C4-2B (cell line): ENCODE results near the gene CYBC1.

Experiments
- ZFX ChIP-seq: fragments of 450-650 bp; IDR thresholded peaks from 2 replicates; pipeline ENCODE4 v1.6.1; 2017
- TF ChIP-seq, protein P1 (sequence below): fragments of 450-650 bp; conservative IDR thresholded peaks from 2 replicates; pipeline ENCODE4 v1.5.1; 2017; ENCODE audit warnings: mild to moderate bottlenecking

DNA sequence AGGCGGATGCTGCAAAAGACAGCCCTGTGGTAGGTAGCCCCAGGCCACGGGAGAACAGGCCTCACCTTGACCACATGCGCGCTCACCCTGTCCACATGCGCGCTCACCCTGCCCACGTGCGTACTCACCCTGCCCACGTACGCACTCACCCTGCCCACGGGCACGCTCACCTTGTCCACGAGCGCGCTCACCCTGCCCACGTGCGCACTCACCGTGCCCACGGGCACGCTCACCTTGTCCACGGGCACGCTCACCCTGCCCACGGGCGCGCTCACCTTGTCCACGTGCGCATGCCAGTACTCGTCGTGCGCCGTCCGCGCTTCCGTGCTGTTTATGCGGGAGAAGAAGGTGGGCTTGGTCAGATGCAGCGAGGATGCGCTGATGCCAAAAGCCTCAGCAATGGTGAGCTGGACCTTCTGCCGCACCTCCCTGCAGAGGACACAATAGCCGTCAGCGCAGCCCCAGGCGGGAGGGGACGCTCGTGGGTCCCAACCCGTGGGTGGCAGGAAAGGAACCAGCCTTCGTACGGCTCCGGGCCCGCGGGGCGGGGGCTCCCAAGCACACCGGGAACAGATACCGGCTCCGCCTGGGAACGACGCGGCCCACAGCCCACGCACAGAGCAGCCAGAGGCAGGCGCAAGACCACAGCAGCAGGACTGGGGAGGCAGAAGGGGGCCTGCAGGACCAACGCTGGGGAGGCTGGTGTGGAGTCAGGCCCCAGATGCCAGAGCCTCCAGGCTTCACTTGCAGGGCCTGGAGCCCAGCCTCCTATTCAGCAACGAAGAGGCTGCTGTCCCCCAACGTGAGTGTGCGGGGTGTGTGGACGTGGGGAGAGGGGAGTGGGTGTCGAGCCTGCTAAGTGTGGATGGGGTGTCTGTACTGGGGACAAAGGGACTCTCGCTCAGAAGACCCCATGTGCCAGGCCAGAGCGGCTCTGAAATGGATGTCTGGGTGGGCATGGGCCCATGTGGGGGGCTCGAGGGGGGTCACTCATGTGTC, 46.6 kb downstream of the CYBC1 start:
- TF ChIP-seq, protein P1, sequence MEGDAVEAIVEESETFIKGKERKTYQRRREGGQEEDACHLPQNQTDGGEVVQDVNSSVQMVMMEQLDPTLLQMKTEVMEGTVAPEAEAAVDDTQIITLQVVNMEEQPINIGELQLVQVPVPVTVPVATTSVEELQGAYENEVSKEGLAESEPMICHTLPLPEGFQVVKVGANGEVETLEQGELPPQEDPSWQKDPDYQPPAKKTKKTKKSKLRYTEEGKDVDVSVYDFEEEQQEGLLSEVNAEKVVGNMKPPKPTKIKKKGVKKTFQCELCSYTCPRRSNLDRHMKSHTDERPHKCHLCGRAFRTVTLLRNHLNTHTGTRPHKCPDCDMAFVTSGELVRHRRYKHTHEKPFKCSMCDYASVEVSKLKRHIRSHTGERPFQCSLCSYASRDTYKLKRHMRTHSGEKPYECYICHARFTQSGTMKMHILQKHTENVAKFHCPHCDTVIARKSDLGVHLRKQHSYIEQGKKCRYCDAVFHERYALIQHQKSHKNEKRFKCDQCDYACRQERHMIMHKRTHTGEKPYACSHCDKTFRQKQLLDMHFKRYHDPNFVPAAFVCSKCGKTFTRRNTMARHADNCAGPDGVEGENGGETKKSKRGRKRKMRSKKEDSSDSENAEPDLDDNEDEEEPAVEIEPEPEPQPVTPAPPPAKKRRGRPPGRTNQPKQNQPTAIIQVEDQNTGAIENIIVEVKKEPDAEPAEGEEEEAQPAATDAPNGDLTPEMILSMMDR, result no peak
- no peak for TF ChIP-seq ZFX
